Sigmoid colon (tissue), 7 donors: ENCODE measurements around the gene CFAP61. TPM values are rescaled to one million over a fixed set of nuclear protein-coding genes. Genes with fewer than 3 reads are reported as not detected.

ENCODE experiments used
- DNase-seq: peaks from one replicate; pipeline ENCODE4 v3.0.0-alpha.2; 2019
- H3K27ac ChIP-seq, 4 donors: fragments of 200-600 bp; sonication (generic); one replicate each; pipeline ENCODE4 v1.5.1; 2016 to 2019; ENCODE audit warnings: mild to moderate bottlenecking in 1 of 4
- H3K27me3 ChIP-seq, 3 donors: fragments of 200-600 bp; sonication (generic); one replicate each; pipeline ENCODE4 v1.5.1; 2019; ENCODE audit warnings: mild to moderate bottlenecking in 1 of 3
- H3K36me3 ChIP-seq, 4 donors: fragments of 200-600 bp; sonication (generic); one replicate each; pipeline ENCODE4 v1.5.1; 2016 to 2019
- H3K4me1 ChIP-seq, 4 donors: fragments of 200-600 bp; sonication (generic); one replicate each; pipeline ENCODE4 v1.5.1; 2017 to 2019
- H3K4me3 ChIP-seq, 4 donors: fragments of 200-600 bp; sonication (generic); one replicate each; pipeline ENCODE4 v1.5.1; 2017 to 2019; ENCODE audit warnings: mild to moderate bottlenecking in 2 of 4, moderate library complexity in 1 of 4
- H3K9me3 ChIP-seq, 4 donors: fragments of 200-600 bp in 3 of 4; sonication (generic) in 3 of 4; one replicate each; pipeline versions ENCODE4 v1.5.1 to v1.6.1; 2013 to 2019
- CTCF ChIP-seq, 4 experiments: fragments of 450-650 bp in 3 of 4; fragments of 200-600 bp in 1 of 4; IDR thresholded peaks; one replicate each; pipeline ENCODE4 v1.5.1; 2016 to 2019; ENCODE audit warnings: antibody characterized with exemption in 4 of 4, mild to moderate bottlenecking in 3 of 4, moderate library complexity in 2 of 4
- EP300 ChIP-seq, 4 donors: sonication (generic); formaldehyde crosslinking; IDR thresholded peaks; one replicate each; pipeline ENCODE4 v1.6.1; 2017; ENCODE audit warnings: antibody characterized with exemption in 4 of 4
- POLR2A ChIP-seq, 2 donors: fragments of 450-650 bp; IDR thresholded peaks; one replicate each; pipeline ENCODE4 v1.6.1; 2016; ENCODE audit warnings: antibody characterized with exemption in 2 of 2, mild to moderate bottlenecking in 2 of 2, moderate library complexity in 2 of 2
- POLR2AphosphoS5 ChIP-seq, 4 donors: sonication (generic); formaldehyde crosslinking; IDR thresholded peaks; one replicate each; pipeline ENCODE4 v1.6.1; 2017; ENCODE audit warnings: antibody characterized with exemption in 4 of 4
- WGBS, 2 donors: extraction: QIAGEN DNeasy Blood & Tissue Kit; methylation state at CpG; one replicate each; pipeline ENCODE4 v1.1.7; 2013; 5-methylcytosine and 5-hydroxymethylcytosine counted together
- intact Hi-C: fragments of 100-400 bp; cut with DNase I; formaldehyde crosslinking; loops from one replicate; pipeline ENCODE4 v1.15.1; 2023
- polyA plus RNA-seq, 3 donors: library from polyadenylated mRNA; stranded (reverse); fragments of 200-250 nt; gene quantifications; one replicate each; pipeline ENCODE4 v1.2.3, GENCODE V29; 2013
- total RNA-seq, 4 donors: library from RNA; depleted of rRNA; stranded (reverse); fragments of >200 nt; gene quantifications; one replicate each; pipeline ENCODE4 v1.1.0, GENCODE V29; 2016
- donor health status: healthy with polysubstance abuse.
- donor health status: Bipolar disorder and iron deficiency.
- donor health status: healthy.

The CFAP61 gene
- total and polyA plus RNA-seq, 7 donors = 0.15 to 2.0 (median 0.44) TPM; not detected in 3

DNA sequence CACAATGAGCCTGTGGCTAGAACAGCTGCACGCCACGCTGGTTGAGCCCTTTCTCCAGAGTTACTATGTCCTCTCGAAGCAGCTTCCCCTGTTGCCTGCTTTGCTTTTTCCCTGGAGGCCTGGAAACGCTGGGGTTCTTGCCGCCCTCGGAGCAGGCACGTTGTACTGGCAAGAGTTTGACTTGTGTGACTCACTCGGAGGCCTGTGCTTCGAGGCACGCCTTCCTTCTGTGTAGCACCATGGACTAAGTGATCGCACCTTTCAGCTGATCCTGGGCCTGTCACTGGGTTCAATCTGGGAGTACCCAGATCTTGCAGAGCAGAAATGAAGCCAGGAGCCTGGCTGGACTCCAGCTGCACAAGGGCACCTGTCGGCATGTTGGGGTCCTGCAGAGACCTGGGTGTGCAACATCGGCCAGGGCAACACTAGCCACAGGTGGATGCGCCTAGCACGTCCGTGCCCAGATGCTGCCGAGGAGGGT lies 320.8 kb downstream of the CFAP61 start:
- H3K27ac ChIP-seq = no peak overlapping the region
- intact Hi-C loops = no loop called here
- TF ChIP-seq CTCF (IDR thresholded peaks at IDR 0.05) (no peak), EP300 (IDR thresholded peaks at IDR 0.05) (no peak), POLR2AphosphoS5 (IDR thresholded peaks at IDR 0.05) (no peak), POLR2A (IDR thresholded peaks at IDR 0.05) (no peak)
- H3K36me3 ChIP-seq = no peaks in the 10 kb centered on the region
- H3K4me1 ChIP-seq = peaks cover 0 to 16% (median 13%) of the 10 kb centered on the region in 4 donors
- no peaks in the 10 kb centered on the region for H3K9me3 ChIP-seq
- H3K4me3 ChIP-seq = no peak overlapping the region
- no peak for DNase-seq
- H3K27me3 ChIP-seq = peaks cover 19 to 69% (median 39%) of the 10 kb centered on the region in 3 donors
- WGBS, 2 donors = 57 to 65% methylated on average over 17 of the region's 17 CpGs

DNA sequence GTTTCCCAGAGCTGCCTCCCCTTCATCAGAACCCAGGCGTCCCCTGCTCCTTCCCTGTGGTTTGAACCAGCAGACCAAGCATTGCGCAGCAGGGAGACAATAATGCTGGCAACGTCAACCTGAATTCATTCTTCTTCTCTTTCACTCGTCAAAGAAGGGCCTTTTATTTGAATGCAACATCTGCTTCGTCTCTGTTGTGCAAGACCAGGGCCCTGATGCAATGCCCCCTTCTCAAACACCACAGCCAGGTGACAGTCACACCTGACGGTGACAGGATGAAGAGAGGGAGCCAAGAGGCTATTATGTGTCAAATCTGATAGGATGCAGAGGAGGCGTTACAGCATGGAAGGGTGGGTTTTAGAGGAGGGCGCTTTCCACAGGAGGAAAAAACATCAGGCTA lies 323.5 kb downstream of the CFAP61 start:
- DNase-seq = no peak
- no peak overlapping the region for H3K27ac ChIP-seq
- intact Hi-C loops = no loop called here
- TF ChIP-seq POLR2A (IDR thresholded peaks at IDR 0.05) (no peak), EP300 (IDR thresholded peaks at IDR 0.05) (no peak), POLR2AphosphoS5 (IDR thresholded peaks at IDR 0.05) (no peak), CTCF (IDR thresholded peaks at IDR 0.05) (no peak)
- H3K9me3 ChIP-seq = peaks cover 0 to 3% (median 1%) of the 10 kb centered on the region in 4 donors
- no peaks in the 10 kb centered on the region for H3K4me1 ChIP-seq
- no peak overlapping the region for H3K4me3 ChIP-seq
- 69 to 77% methylated on average over 8 of the region's 8 CpGs for WGBS, 2 donors
- peaks cover 0 to 42% (median 17%) of the 10 kb centered on the region in 3 donors for H3K27me3 ChIP-seq
- no peaks in the 10 kb centered on the region for H3K36me3 ChIP-seq

DNA sequence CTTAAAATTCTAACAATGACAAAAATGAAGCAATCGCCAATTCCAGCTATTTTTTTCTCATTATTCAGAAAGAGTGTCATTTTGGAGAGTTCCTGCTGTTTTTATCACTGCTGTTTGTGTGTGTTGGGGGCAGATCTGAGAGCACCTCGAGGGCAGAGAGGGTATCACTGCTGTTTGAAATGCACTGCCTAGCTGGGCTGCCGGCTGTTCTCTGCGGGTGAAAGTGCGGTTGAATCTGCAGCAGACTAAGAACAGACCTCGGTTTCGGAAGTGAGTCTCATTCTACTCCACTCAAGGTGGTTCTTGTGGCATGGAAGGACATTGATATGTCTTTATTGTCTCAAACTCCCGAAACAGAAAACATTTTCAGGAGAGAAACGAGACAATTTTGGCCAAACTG lies 333.9 kb downstream of the CFAP61 start:
- intact Hi-C loops = no loop called here
- H3K9me3 ChIP-seq = no peaks in the 10 kb centered on the region
- TF ChIP-seq EP300 (IDR thresholded peaks at IDR 0.05) (no peak), CTCF (IDR thresholded peaks at IDR 0.05) (no peak), POLR2A (IDR thresholded peaks at IDR 0.05) (no peak), POLR2AphosphoS5 (IDR thresholded peaks at IDR 0.05) (no peak)
- H3K36me3 ChIP-seq = no peaks in the 10 kb centered on the region
- no peaks in the 10 kb centered on the region for H3K4me1 ChIP-seq
- H3K27me3 ChIP-seq = peaks cover 0 to 14% (median 7%) of the 10 kb centered on the region in 3 donors
- peak; percentile 3 for DNase-seq
- H3K4me3 ChIP-seq = no peak overlapping the region
- 77 to 82% methylated on average over 9 of the region's 9 CpGs for WGBS, 2 donors
- H3K27ac ChIP-seq = no peak overlapping the region

DNA sequence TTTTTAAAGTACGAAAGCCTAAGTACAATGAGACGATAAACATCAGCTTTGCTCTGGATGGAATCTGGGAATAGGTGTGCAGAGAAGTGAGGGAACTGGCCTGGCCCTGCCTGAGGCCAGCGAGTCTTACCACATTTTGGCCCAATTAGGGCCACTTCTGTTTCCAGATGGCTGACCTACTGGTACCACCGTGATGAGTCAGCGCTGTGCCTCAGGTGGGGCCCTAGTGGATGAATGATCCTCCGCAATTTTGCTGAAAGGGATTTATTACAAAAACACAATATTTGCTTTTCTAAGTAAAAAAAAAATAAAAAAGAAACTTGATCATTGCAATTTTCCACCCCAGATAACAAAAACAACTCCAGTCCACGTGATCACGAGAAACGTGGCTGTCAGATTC lies 338.1 kb downstream of the CFAP61 start:
- TF ChIP-seq EP300 (IDR thresholded peaks at IDR 0.05) (no peak), POLR2A (IDR thresholded peaks at IDR 0.05) (no peak), POLR2AphosphoS5 (IDR thresholded peaks at IDR 0.05) (no peak), CTCF (IDR thresholded peaks at IDR 0.05) (no peak)
- Histone ChIP-seq H3K27me3 (no peaks in the 10 kb centered on the region), H3K4me3 (no peak overlapping the region), H3K9me3 (no peaks in the 10 kb centered on the region), H3K4me1 (no peaks in the 10 kb centered on the region), H3K36me3 (peaks cover 0 to 12% (median 0%) of the 10 kb centered on the region in 4 donors), H3K27ac (no peak overlapping the region)
- no peak for DNase-seq
- intact Hi-C loops = no loop called here
- WGBS, 2 donors = 95 to 96% methylated on average over 9 of the region's 9 CpGs

GRCh38 chr20:20391115-20391514 lies 338.8 kb downstream of the CFAP61 start:
- Histone ChIP-seq H3K4me3 (no peak overlapping the region), H3K27ac (no peak overlapping the region), H3K36me3 (peaks cover 0 to 12% (median 0%) of the 10 kb centered on the region in 4 donors), H3K27me3 (no peaks in the 10 kb centered on the region), H3K4me1 (no peaks in the 10 kb centered on the region), H3K9me3 (no peaks in the 10 kb centered on the region)
- TF ChIP-seq EP300 (IDR thresholded peaks at IDR 0.05) = no peak
- no peak for TF ChIP-seq POLR2A (IDR thresholded peaks at IDR 0.05)
- no peak for TF ChIP-seq CTCF (IDR thresholded peaks at IDR 0.05)
- TF ChIP-seq POLR2AphosphoS5 (IDR thresholded peaks at IDR 0.05) = no peak
- 93% methylated on average over 4 of the region's 4 CpGs for WGBS, 2 donors
- DNase-seq = no peak
- intact Hi-C loops = no loop called here
